ENCODE data around the gene LGALS9C. TPM values are rescaled to one million over a fixed set of nuclear protein-coding genes. Genes with fewer than 3 reads are reported as not detected.
"Not testable (repeated sequence)": the region's sequence is repeated elsewhere in the genome, so short reads cannot be mapped to it uniquely, and the experiment has no call there.

The LGALS9C gene
- 10 to 100 TPM; 36.8 to 47.7 TPM for total RNA-seq
- long read RNA-seq, partial matches to known transcripts = 2 of 5 reads
- long read RNA-seq, other reads (novel, unspliced or antisense) = 2 of 5 reads

DNA sequence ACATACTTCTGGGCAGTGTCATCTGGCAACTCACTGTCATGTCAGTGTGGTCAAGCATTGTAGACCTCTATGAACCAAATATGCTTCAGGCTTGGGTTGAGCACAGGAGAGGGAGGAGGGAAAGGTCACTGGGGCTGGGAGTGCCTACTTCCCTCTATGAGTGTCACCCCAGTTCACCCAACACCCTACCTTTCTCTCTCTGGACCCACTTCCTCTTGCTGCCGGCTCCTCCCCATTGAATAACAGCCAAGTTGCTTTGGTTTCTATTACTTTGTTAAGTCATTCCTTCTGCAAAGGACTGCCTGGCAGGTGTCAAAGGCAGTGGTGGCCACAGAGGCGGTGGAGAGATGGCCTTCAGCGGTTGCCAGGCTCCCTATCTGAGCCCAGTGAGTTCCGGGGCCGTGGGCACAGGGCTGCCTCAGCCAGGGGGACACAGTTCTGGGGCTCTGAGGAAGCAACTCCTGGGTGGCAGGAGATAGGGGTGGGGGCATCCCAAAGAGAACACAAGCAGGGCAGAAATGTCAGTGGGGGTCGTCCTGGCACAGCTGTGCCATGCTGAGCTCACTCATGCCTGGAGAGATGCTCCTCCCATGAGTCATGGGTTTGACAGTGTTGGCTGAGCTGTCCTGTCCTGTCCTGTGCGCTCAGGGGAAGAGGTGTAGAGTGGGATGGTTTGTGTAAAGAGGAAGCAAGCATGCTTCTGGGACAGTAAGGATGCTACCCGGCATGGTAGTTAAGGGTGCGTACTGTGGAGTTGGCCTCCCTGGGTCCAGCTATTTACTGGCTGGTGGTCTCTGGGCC is at the start of gene LGALS9C:
TSS of gene LGALS9C (plus strand) at position 282 of the 801 bp plus-strand sequence. CDS start at position 348, 66 bp downstream.
- DNase-seq = peak; percentile 63 to 68

DNA sequence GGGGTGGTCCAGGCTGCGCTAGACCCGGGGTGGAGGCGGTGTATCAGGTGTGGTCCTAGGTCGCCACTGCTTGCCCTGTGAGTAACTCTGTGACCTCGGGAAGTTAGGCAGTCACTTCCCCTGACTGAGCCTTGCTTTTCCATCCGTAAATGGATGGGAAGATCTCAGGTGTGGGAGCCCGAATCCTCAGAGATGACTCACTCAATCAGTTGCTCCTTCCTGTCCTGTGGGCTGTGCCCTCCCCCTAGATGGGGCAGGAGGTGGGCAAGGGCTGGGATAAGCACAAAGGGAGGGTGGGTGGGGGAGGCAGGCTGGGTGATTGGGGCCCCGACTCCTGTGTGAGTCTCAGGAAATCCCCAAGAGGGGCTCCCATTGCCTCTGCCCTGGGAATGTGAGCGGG is 44.4 kb upstream of the LGALS9C start:
- ATAC-seq; intact Hi-C loops (cut with DNase I, micrococcal nuclease); DNase-seq: not testable (repeated sequence)

More for the DNA sequence above, at the start of gene LGALS9C:
- intact Hi-C loops (cut with DNase I, micrococcal nuclease) = not testable (repeated sequence)
- ATAC-seq = peak; percentile 81

DNA sequence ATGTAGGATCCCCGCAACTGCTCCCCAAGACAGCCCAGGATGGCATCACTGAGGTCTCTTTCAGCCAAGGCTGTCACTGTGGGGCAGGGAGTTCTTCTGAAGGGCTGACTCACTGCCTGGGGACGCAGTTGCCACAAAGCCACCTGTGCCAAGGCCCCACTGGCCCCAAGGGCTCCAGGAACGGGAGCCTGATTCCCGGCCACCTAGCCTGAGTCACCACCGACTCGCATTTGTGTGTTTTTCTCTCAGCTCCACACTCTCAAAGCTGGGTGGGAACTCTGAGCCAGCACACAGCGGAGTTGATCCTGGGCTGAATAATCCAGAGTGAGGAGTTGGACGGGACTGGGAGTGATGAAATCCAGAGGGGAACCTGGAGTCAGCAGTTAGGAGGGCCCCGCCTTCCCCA is 37.1 kb upstream of the LGALS9C start:
- DNase-seq; intact Hi-C loops (cut with DNase I, micrococcal nuclease): not testable (repeated sequence)

DNA sequence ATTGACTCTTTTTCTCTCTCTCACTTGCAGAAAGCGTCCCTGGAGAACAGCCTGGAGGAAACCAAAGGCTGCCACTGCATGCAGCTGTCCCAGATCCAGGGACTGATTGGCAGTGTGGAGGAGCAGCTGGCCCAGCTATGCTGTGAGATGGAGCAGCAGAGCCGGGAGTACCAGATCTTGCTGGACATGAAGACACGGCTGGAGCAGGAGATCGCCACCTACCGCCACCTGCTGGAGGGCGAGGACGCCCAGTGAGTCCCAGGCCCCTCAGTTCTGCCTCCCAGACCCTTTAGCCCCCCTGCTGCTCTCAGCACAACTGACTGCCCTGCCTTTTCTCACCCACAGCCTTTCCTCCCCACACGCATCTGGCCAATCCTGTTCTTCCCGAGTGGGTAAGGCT is 34.5 kb upstream of the LGALS9C start:
- peak in 1 of 2 donors; percentile 79 for DNase-seq
- peak; percentile 72 for ATAC-seq

More for the DNA sequence above, 37.1 kb upstream of the LGALS9C start:
- ATAC-seq = not testable (repeated sequence)

DNA sequence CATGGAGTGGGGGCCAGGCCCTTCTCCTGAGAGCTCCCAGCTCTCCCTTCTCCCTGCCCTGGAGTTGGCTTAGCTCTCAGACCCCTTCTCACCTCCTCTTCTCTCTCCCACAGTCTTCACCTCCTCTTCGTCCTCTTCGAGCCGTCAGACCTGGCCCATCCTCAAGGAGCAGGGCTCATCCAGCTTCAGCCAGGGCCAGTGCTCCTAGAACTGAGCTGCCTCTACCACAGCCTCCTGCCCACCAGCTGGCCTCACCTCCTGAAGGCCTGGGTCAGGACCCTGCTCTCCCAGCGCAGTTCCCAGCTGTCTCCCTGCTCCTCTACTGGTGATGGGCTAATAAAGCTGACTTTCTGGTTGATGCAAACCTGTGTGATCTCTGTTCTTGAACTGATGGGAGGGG is 34.1 kb upstream of the LGALS9C start:
- DNase-seq; intact Hi-C loops (cut with DNase I, micrococcal nuclease); ATAC-seq: not testable (repeated sequence)

More for the DNA sequence above, 34.5 kb upstream of the LGALS9C start:
- intact Hi-C loops (cut with DNase I, micrococcal nuclease) = not testable (repeated sequence)

DNA sequence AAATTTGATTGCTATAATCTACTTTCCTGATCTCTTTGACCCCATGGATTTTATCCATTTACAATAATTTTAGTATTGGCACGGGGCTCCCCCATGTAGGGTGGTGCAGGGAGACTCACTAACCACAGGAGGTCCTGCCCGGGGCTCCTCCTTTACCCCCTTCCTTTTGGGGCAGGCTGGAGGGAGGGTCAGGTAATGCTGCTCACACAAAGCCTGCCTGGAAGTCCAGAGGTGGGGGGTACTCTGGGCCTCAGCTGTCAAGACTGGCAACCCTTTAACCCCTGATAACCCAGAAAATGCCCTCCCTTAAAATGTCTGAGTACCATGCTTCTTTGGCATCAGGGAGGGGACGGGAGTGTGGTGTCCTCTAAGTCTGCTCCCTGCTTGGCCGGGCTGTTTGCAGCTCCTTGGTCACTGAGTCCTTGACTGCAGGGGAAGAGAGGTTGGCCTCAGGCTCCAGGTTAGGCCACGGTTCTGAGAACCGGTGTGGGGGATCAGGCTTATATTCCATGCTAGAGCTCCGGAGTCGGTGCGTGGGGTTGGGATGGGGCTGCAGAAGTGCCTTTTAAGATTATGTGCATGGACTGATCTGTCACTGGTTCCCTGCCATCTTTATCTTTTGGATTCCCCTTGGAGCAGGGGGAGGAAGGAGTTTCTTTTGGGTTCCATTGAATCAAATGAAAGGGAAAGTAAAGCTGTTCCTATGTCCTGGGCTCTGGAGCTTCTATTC is 28.9 kb upstream of the LGALS9C start:
- ATAC-seq; DNase-seq; intact Hi-C loops (cut with DNase I, micrococcal nuclease): not testable (repeated sequence)

DNA sequence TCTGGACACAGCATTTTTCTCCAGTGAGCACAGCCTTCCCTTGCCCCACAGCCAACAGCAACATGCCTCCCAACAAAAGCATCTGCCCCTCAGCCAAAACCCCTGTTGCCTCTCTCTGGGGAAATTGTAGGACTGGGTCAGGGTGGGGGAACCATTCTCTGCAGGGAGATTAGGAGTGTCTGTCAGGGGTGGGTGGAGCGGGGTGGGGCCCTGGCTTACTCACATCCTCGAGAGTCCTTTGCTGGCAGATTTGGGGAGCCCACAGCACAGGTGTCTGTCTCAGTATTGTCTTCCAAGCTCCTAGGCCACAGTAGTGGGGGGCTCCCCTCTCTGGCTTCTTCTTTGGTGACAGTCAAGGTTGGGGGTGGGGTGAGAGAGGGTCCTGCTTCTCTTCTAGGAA is 28.3 kb upstream of the LGALS9C start:
- intact Hi-C loops (cut with DNase I, micrococcal nuclease); ATAC-seq; DNase-seq: not testable (repeated sequence)

DNA sequence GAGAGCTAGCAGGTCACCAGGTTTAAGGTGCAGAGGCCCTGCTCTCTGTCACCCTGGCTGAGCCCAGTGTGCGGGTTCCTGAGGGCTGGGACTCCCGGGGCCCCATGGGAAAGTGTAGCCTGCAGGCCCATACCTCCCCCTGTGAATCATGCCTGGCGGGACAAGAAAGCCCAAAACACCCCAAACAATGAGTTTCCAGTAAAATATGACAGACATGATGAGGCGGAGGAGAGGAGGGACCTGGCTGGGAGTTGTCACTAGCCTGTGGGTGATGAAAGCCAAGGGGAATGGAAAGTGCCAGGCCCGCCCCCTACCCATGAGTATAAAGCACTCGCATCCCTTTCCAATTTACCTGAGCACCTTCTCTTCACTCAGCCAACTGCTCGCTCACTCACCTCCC is 26.8 kb upstream of the LGALS9C start:
- intact Hi-C loops (cut with DNase I, micrococcal nuclease); ATAC-seq; DNase-seq: not testable (repeated sequence)

DNA sequence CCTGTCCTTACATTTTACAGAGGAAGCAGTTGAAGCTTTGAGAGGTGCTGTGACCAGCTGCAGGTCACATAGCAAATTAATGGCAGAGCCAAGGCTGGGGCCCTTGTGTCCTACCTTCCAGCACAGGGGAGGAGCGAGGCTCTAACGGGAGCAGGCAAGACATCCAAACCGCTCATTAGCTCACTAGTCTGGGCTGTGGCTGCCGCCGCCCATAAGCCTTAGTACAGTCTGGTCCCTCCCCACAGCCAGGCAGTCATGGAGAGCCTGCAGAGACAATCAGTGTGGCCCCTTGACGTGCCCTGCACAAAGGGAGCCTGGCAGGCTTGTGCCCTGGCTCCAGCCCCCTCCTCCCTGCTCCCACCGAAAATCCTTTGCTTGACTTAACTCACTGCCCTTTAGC is 25.6 kb upstream of the LGALS9C start:
- intact Hi-C loops (cut with DNase I, micrococcal nuclease); ATAC-seq; DNase-seq: not testable (repeated sequence)

DNA sequence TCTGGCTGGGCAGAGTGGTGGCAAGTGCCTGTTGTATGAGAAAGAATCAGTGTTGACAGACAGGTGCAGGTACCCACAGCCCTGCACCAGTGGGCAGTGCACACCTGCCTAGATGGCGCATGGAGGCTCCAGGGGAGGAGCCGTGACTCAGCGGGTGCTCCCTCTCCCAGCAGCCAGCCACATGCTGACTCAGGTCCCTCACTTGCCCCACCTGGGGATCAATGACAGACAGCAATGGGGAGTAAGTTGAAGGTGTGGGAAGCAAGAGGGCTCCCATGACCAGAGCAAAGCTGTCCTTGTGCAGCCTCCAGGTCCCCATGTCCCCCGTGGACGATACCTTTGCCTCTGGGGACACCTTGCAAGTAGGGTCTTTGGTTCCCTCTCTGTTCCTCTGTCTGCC is 24.6 kb upstream of the LGALS9C start:
- ATAC-seq (peak; percentile 100), DNase-seq (peak; percentile 41 to 46)
- intact Hi-C loops (cut with DNase I, micrococcal nuclease) = not testable (repeated sequence)

DNA sequence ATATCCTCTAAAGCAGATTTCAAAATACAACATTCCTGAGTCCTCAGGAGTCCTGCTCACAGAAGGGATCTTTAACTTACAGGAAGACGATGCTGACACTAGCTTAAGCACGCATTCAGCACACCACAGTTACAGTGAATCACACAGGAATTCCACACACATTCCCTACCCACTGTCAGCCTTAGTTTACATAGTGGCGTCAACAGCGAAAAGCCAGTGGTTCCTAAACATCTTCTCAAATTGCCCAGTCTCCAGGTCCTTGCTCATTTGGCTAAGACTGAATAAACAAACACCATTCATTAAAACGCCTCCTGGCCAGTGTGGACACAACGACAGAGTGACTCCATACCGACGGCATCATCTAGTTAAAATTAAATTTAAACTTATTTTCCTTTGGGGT is 17.6 kb upstream of the LGALS9C start:
- DNase-seq; intact Hi-C loops (cut with DNase I, micrococcal nuclease); ATAC-seq: not testable (repeated sequence)

DNA sequence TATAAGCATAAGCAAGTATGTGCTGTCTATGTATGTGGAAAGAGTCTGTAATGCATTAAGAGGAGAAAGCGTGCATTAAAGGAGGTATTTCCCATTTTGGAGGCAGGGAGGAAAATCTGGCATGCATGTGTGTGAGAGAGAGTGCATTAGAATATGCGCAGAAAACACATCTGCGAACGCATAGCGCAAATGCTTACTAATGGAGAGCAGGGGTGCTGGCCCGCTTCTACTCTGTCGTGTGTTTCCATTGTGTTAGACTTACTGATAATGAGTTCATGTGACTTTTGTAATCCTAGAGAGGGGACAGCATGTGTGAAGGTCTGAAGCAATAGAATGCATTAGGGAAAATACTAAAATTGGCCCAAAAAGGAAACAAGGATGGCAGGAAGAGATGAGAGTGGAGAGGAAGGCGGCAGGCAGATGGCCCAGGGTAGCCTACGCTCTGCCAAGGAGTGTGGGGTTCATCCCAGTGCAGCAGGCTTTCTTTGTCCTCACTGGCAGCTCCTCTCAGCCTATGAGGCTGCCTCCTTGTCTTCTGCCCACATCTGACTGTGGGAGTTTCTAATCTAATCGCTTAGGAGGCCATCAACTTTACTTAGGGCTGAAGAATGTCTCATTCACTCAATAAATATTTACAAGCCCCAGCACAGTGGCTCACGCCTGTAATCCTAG is 12.6 kb upstream of the LGALS9C start:
- intact Hi-C loops (cut with DNase I, micrococcal nuclease); DNase-seq: not testable (repeated sequence)
- ATAC-seq = peak; percentile 44

DNA sequence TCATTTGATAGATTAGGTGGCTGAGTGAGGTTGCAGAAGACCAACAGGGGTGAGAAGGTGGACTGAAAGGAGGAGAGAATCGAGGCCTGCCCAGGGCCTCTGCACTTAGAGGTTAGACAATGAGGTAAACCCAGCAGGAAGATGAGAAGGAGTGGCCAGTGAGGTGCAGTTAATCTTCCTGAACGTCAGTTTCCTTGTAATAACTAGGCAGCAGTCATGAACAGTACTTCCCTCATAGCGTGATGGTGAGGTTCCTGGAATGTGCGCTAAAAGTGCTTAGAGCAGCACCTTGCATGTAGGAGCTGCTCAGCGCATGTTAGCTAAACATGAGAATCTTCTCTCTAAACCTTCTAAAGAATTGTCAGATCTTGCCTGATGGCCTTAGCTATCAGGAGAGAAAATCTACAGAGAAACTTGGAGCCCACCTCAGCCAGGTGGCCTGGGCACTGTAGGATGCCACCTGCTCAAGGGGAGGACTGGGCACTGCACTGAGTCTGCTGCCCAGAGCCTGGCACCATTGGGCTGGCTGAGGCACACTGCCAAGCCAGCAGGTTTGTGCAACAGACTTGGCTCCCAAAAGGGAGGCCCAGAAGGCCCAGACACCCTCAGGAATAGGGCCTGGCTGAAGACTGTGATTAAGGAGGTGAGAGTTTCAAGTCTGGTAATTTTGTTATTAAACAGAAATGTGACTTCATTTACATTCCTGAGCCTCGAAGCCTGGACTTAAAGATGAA is 10.2 kb upstream of the LGALS9C start:
- DNase-seq; intact Hi-C loops (cut with DNase I, micrococcal nuclease): not testable (repeated sequence)
- ATAC-seq = peak; percentile 59

DNA sequence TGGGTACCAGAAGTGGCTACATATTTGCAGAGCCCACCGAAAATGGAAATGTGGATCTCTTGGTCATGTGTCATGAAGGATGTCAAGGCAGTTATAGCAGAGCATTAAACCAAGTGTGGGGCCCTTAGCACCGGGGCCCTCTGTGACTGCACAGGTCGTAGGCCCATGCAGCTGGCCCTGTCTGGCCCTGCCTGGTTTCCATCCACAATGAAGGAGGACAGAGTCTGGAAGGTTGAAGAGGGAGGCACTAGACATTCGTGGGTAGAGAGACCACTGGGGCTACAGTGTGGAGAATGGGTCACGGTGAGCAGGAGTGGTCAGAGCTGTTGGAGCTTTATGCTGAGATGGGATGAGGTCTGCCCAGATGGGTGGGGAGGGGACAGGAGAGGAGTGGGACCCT is 9.6 kb upstream of the LGALS9C start:
- DNase-seq; ATAC-seq; intact Hi-C loops (cut with DNase I, micrococcal nuclease): not testable (repeated sequence)

DNA sequence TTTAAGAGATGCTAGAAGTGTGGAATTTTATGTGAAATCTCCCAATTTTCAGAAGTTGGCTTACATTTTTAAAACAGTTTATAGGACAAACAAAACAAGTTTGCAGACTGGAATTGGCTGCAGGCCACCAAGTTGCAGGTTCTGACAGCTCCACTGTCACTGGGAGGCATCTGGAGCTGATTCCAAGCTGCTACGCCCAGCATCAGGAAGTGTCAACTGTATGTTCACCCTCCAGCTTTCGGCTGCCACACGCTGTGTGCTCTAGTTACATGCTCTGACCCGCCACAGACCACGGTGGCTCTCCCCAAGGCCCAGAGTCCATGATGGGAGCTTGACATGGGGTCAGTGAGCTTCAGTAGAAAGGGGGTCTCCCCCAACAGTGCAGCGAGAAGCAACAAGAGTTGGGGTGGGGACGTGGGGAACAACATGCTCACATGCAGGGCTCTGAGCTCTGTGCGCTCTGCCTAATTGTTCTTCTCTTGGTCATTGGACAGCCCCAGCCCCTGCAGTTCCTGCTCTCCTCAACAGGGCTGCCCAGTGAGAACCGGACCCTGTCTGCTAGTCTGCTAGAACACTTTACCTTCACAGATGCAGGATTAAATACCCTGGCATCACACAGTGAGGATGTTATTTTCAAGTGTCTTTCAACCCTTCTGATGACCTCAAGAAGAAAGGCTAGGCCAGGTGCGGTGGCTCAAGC is 8.0 kb upstream of the LGALS9C start:
- ATAC-seq = peak; percentile 53

DNA sequence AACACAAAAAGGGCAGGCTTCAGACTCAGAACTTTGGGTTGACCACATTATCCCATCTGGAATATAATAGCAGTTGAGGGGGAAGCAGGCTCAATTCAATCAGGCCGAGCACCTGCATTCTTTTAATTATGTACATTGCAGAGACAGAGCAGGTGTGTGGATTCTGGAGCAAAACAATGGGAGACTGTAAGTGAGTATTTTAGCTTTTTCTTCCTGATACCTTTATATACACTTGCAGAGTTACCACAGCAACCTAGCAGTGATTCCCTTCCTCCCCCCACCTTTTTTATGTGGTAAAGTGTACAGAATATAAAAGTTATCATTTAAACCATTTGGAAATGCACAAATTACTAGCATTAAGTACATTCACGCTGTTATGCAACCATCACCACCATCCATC is 6.8 kb upstream of the LGALS9C start:
- ATAC-seq = peak; percentile 61

More for the DNA sequence above, 8.0 kb upstream of the LGALS9C start:
- DNase-seq; intact Hi-C loops (cut with DNase I, micrococcal nuclease): not testable (repeated sequence)

DNA sequence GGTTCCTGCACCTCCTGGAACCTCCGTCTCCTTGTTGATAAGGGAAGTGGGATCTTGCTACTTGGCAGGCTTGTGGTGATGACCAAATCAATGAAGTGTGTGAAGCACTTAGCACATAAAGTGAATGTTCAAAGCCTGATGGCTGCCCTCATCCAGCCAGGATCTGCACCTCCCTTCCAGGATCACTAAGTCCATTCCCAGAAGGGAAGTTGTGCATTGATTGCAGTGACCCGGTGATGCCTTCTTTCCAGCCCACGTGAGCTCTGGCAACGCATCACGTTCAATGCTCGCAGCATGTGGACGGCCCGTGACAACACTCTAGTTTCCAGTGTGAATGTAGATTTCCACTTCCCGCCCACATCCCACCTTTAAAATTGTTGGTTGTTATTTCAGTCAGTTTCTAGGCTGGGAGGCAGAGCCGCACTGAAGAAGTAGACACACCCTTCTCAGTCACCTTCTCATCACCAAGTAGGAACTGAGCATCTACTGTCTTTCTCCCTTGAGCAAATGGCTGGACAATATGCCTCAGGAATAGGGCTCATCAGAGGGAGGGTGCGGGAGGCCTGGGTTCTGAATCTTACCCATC is 6.2 kb upstream of the LGALS9C start:
- intact Hi-C loops (cut with DNase I, micrococcal nuclease); DNase-seq: not testable (repeated sequence)
- ATAC-seq = peak; percentile 57

More for the DNA sequence above, 6.8 kb upstream of the LGALS9C start:
- DNase-seq; intact Hi-C loops (cut with DNase I, micrococcal nuclease): not testable (repeated sequence)

Data from left colon (tissue), 2 donors.